ENCODE results near the gene BEX5. TPM values are rescaled to one million over a fixed set of nuclear protein-coding genes. Genes with fewer than 3 reads are reported as not detected.
"Not testable (repeated sequence)": the region's sequence is repeated elsewhere in the genome, so short reads cannot be mapped to it uniquely, and the experiment has no call there.

Gene BEX5
- total RNA-seq: 0.92 TPM

- DNase-seq: peak; percentile 63
These were observed at the start of gene BEX5 for GRCh38 chrX:102155806-102156179. BEX5 (minus strand) TSS chrX:102155977; CDS start chrX:102154265, 1,712 bp downstream.

DNA sequence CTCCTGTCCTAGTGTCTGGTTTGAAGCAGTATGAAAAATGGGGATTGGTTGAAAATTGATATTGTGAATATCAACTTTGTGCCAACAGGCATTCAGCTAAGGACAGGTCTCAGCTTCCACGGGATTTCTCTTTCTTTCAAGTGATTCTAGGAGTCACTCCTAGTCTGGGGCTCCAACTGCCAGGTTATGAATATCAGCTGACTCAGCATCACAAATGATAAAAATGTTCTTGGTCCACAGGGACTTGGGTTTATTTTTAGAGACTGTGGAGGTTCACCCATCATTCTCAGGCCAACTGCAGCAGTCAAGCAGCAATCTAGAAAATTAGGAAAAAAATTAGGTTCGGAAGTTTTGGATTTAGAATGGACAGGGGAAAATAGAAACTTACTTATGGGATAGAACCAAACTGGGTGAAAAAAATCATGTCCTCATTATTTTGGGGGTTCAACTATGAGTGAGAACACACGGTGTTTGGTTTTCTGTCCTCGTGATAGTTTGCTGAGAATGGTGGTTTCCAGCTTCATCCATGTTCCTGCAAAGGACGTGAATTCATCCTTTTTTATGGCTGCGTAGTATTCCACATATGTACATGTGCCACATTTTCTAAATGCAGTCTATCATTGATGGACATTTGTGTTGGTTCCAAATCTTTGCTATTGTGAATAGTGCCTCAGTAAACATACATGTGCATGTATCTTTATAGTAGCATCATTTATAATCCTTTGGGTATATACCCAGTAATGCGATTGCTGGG, 30.4 kb upstream of the BEX5 start:
- DNase-seq: no peak

DNA sequence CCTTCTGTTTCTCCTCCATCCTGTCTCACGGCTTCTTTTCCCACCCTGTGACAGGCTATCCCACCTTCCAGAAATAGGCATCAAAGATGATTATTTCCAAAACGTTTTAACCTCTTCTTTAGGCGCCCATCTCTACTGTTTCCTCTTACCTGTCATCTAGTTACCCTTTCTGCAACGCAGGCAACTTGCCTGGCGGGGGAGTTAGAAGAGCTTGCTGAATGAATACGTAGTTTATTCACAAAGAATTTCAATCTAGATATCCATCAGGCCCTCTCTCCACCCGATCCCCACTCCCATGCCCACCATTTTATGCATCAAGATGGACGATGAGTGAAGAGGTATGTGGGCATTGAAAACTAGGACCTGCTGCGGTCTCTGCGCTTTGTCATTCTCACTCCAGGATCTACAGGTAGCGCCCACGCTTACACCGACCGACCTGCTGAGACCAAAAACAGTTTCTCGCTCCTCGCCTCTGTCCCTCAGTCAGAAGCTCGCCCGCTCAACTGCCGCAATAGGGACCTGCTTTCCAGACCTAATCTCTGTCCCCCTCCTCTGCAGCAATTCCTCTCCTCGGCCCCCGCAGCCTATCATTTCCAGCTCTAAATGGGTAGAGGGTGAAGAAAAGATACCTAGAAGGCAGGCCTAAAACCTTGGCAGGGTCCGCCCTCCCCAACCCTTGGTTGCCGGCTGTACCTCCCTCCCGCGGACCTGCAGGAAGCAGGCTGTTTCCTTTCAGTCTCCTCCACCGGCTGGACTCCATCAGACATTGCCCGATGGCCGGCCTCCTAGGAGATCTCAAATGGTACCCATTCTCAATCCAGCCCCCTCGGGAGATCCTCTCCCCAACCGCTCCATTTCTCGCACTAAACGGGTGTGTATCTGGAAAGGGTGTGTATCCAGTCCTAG, 624 bp downstream of the BEX5 start:
- DNase-seq: peak; percentile 1

DNA sequence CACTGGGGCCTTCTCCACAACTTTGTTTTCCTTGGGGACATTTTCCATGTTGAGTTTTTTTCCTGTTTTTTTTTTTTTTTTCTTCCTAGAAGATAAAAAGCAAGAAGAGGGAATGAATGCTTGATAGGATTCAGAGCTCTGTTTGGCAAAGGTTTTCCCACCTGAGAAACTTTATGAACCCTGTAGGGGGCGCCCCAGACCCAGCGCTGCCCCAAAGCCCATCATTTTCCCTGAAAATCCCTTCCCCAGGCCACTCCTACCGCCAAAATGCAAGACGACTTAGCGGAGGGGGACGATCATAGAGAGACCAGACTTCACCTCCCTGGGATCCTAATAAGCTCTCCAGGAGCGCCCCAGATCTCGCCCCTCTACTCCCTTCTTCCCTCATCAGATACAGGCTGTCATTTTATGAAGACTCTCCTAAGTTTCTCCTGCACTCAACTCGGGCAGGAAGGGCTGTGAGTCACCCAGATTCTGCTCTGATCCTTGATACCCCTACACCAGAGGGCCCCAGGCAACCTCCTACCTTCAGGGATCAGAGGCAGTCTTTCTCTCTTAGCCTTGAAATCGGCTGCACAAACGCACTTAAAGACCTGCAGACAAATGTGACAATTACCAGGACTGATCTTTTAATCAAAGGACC, 1.4 kb downstream of the BEX5 start:
- DNase-seq: peak; percentile 1

GRCh38 chrX:102142274-102142673, 13.5 kb downstream of the BEX5 start, which contains the start of gene TCEAL6:
TCEAL6 (minus strand) TSS chrX:102142481.
- not testable (repeated sequence) for DNase-seq

DNA sequence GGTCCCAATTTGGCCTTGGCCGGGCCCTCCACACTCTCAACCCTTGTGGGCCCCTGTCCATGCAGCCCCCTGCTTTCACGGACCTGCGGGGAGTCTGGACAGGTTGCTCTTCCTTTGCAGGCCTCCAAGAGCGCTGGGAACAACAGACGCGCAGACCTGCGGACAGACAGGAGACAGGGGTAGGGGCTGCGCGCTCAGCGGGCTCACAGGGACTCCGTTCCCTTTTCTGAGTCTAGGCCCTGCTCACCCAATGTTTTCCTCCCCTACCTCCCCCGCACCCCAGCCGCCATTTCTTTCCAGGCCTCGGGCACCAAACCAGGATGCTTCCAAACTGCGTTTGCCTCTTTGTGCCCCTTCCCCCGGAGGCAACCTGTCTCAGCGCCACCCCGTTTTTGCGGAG, 14.1 kb downstream of the BEX5 start:
- DNase-seq: not testable (repeated sequence)

DNA sequence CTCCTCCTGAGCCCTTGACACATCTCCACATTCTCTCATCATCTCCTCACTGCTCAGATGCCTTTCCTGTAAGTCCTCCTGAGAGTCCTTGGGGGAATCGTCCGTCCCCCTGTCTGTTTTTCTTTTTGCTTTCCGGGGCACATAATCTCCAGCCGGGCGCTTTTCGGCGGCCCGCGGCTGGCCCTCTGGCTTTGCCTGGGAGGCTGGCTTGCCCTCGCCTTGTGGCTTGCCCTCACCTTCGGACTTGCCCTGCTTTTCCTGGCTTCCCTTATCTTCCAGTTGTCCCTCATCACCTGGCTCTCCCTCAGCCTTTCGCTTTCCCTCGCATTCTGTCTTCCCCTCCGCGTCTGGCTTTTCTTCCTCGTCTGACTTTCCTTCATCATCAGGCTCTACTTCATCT, 14.9 kb downstream of the BEX5 start:
- not testable (repeated sequence) for DNase-seq

DNA sequence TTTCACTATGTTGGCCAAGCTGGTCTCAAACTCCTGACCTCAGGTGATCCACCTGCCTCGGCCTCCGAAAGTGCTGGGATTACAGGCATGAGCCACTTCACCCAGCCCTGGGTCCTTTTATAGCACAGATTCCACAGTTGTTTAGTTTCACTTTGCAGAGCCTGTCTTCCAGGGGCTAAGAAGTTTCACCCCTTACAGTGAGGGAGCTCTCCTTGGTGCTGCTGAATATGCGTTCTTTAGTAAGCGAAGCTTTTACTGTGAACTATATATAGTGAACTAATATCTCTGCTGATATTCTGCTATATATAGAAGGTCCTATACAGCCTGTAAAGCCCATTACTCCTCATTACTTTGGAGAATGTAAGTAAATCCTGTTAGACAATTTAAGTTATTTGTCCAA, 17.7 kb downstream of the BEX5 start:
- no peak for DNase-seq

GRCh38 chrX:102129473-102129872, 26.3 kb downstream of the BEX5 start:
- DNase-seq: peak; percentile 2

DNA sequence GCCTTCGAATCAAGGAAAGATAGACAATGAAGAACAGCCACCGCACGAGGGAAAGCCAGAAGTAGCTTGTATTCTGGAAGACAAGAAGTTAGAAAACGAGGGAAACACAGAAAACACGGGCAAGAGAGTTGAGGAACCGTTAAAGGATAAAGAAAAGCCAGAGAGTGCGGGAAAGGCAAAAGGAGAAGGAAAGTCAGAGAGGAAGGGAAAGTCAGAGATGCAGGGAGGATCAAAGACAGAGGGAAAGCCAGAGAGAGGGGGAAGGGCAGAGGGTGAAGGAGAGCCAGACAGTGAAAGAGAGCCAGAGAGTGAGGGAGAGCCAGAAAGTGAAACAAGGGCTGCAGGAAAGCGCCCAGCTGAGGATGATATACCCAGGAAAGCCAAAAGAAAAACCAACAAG, 28.9 kb downstream of the BEX5 start:
- no peak for DNase-seq

DNA sequence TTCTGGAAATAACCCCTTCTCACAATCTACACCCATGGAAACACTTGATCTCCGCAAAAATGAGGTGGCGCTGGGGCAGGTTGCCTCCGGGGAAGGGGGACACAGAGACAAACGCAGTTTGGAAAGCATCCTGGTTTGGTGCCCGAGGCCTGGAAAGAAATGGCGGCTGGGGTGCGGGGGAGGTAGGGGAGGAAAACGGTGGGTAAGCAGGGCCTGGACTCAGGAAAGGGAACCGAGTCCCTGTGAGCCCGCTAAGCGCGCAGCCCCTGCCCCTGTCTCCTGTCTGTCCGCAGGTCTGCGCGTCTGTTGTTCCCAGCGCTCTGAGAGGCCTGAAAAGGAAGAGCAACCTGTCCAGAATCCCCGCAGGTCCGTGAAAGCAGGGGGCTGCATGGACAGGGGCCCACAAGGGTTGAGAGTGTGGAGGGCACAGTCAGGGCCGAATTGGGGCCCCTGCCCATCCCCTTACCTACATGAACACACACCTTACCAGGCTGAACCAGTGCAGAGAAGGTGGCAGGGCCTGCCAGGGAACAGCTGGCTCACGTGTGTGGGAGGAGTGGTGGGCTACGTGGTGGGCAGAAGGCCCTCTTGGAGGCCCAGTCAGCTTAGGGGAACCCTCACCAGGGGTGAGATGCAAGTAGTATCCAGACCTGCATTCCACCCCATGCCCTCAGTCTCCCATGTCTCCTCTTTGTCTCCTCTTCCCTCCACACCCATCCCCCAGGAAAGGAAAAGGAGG, 29.5 kb downstream of the BEX5 start:
- DNase-seq: not testable (repeated sequence)

DNA sequence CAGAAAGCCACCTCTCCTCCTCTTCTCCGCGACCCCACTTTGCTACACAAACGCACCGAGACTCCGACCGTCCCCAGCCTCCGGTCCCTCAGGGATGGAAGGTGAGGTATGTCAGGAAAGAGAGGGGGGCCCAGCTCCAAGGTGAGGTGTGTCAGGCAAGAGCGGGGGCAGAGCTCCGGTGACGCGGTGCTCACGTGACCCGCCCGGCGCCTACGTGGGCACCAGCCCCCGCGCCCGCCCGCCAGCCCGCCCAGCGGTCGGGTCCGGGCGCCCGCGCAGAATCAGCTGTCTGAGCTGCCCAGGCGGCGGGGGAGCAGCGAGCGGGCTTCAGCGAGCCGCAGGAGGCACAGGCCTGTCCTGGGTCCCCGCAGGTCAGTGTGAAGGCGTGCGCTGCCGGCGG, 30.3 kb downstream of the BEX5 start, which contains the start of gene TCEAL2:
TSS of gene TCEAL2 (plus strand) at position 244 of the 400 bp plus-strand sequence. CDS start 1,152 bp downstream, outside the sequence.
- peak; percentile 20 for DNase-seq

- DNase-seq: not testable (repeated sequence)
These were observed 30.8 kb downstream of the BEX5 start for GRCh38 chrX:102125014-102125413.

DNA sequence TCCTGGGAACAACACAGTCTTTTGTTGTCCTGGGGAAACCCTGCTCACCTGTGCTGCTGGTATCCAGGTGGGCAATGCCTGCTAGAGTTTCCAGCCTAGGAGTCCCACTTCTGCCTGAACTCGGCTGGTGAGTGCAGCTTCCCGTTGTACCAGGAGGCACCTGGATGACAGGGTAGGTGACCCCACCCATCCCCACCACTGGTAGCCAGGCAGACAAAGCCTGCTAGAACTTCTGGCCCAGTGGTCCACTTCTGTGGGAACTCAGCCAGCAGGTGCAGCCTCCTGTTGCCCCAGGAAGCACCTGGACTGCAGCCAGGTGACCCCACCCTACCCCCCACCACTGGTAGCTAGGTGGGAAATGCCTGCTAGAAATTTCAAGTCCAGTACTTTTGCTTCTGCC, 40.0 kb downstream of the BEX5 start:
- no peak for DNase-seq

DNA sequence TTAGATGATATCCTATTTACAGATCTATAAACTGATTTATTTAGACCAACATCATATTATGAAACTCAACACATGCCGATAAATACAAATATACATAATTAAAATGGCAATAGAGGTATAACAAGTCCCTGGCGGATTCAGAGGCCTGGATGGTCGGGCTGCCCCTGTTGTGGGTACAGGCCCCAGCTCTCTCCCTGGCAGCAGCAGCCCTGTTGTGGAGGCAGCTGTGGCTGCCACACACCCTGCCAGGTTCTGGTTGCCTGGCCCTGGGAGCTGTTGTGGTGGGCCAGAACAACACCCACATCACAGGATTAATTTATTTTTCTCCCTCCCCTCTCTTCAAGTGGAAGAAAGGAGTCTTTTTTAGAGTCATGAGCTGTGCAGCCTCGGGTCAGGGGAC, 42.4 kb downstream of the BEX5 start:
- no peak for DNase-seq

Other genes with a start within 250 kb of the BEX5 start
- gene ZMAT1, start 223.9 kb downstream of the BEX5 start, total RNA-seq: 3.7 TPM
- gene TCEAL2, start 30.3 kb downstream of the BEX5 start, total RNA-seq: 1.1 TPM
- not detected for gene TCEAL6, start 13.5 kb downstream of the BEX5 start, total RNA-seq
- gene TCP11X1, start 59.3 kb upstream of the BEX5 start, total RNA-seq: not detected
- gene NXF2, start 91.2 kb upstream of the BEX5 start, total RNA-seq: not detected